K562 (cell line): ENCODE measurements around the gene LSM14B. TPM values are rescaled to one million over a fixed set of nuclear protein-coding genes. Genes with fewer than 3 reads are reported as not detected.

Experiments used
- ARHGAP35 ChIP-seq: fragments of 450-650 bp; IDR thresholded peaks from 2 replicates; pipeline ENCODE4 v1.6.1; 2018; ENCODE audit not compliant: partially characterized antibody
- FOSL1 ChIP-seq: fragments of 200-800 bp; sonication (Bioruptor generic); conservative IDR thresholded peaks from 2 replicates; pipeline ENCODE4 v1.6.1; 2016; ENCODE audit warnings: missing genetic modification characterization, missing compliant biosample characterization
- HEY1 ChIP-seq: fragments of 250-450 bp; sonication (Bioruptor Pico); IDR thresholded peaks from 2 replicates; pipeline ENCODE4 v1.5.0; 2020; ENCODE audit warnings: mild to moderate bottlenecking, moderate library complexity, borderline replicate concordance
- HMGN3 ChIP-seq: IDR thresholded peaks from 2 replicates; pipeline ENCODE4 v1.6.1; 2011; ENCODE audit warnings: borderline replicate concordance, low read depth, mild to moderate bottlenecking, mixed read lengths, low read length; ENCODE audit not compliant: insufficient read length; ENCODE audit errors: extremely low read depth
- SIRT6 ChIP-seq: IDR thresholded peaks from one replicate; pipeline ENCODE4 v1.6.1; 2012; ENCODE audit warnings: low read depth, mild to moderate bottlenecking, control low read depth, inconsistent platforms, low read length, moderate library complexity
- SUPT5H ChIP-seq: fragments of 450-650 bp; IDR thresholded peaks from 2 replicates; pipeline ENCODE4 v1.6.1; 2016
- TBP ChIP-seq: optimal IDR thresholded peaks from 2 replicates; pipeline ENCODE3; 2011; ENCODE audit warnings: low read depth, low read length, improper control_type of control experiment
- ZFP1 ChIP-seq: fragments of 450-650 bp; formaldehyde crosslinking; IDR thresholded peaks from 2 replicates; pipeline ENCODE4 v1.4.0; 2020; ENCODE audit warnings: mild to moderate bottlenecking, mixed read lengths
- polyA plus RNA-seq, 8 experiments: library from polyadenylated mRNA; depleted of rRNA in 4 of 8; stranded (reverse) in 5 of 8; unstranded in 3 of 8; fragments of >200 nt; fragmentation: Nextera tagmentation in 2 of 8; fragmentation: Illumina TruSeq in 1 of 8; extraction: Ambion mirVana in 2 of 8; extraction: Trizol in 1 of 8; gene quantifications; 2 replicates each; pipeline versions ENCODE4 v1.2.1 to v1.2.3, GENCODE V29; 2011 to 2014; ENCODE audit warnings: inconsistent platforms in 1 of 8, missing spikeins in 1 of 8
- total RNA-seq, 7 experiments: library from RNA; depleted of rRNA in 6 of 7; stranded (reverse); fragments of >200 nt in 6 of 7; fragmentation: Illumina TruSeq in 2 of 7; extraction: Trizol in 2 of 7; gene quantifications; 2 replicates each; pipeline versions ENCODE4 v1.2.1 to v1.2.3, GENCODE V29; 2011 to 2021; ENCODE audit warnings: low replicate concordance in 1 of 7
- TF ChIP-seq, protein P1 (sequence below): sonication (generic); formaldehyde crosslinking; IDR thresholded peaks from 2 replicates; pipeline ENCODE4 v1.8.1; 2023; ENCODE audit warnings: missing genetic modification reagents, mild to moderate bottlenecking, borderline replicate concordance
- TF ChIP-seq, protein P2 (sequence below): fragments of 450-650 bp; IDR thresholded peaks from 2 replicates; pipeline ENCODE4 v1.6.1; 2016; ENCODE audit warnings: missing biosample characterization, missing genetic modification characterization
- TF ChIP-seq, protein P3 (sequence below): fragments of 250-450 bp; sonication (Bioruptor Pico); IDR thresholded peaks from 2 replicates; pipeline ENCODE4 v1.9.0; 2021; ENCODE audit warnings: mild to moderate bottlenecking, inconsistent platforms
- TF ChIP-seq, protein P4 (sequence below): fragments of 450-650 bp; IDR thresholded peaks from 2 replicates; pipeline ENCODE4 v1.6.1; 2016; ENCODE audit warnings: borderline replicate concordance
- TF ChIP-seq, protein P5 (sequence below): fragments of 450-650 bp; formaldehyde crosslinking; IDR thresholded peaks from 2 replicates; pipeline ENCODE4 v1.4.0; 2020; ENCODE audit warnings: mild to moderate bottlenecking, moderate library complexity

Gene LSM14B
- total and polyA plus RNA-seq, 9 of the 15 experiments (the other 6 are each of a cell fraction or from before 2014, with no cell fraction given): 0.66 to 36.0 (median 20.2) TPM

- TF ChIP-seq, protein P1, sequence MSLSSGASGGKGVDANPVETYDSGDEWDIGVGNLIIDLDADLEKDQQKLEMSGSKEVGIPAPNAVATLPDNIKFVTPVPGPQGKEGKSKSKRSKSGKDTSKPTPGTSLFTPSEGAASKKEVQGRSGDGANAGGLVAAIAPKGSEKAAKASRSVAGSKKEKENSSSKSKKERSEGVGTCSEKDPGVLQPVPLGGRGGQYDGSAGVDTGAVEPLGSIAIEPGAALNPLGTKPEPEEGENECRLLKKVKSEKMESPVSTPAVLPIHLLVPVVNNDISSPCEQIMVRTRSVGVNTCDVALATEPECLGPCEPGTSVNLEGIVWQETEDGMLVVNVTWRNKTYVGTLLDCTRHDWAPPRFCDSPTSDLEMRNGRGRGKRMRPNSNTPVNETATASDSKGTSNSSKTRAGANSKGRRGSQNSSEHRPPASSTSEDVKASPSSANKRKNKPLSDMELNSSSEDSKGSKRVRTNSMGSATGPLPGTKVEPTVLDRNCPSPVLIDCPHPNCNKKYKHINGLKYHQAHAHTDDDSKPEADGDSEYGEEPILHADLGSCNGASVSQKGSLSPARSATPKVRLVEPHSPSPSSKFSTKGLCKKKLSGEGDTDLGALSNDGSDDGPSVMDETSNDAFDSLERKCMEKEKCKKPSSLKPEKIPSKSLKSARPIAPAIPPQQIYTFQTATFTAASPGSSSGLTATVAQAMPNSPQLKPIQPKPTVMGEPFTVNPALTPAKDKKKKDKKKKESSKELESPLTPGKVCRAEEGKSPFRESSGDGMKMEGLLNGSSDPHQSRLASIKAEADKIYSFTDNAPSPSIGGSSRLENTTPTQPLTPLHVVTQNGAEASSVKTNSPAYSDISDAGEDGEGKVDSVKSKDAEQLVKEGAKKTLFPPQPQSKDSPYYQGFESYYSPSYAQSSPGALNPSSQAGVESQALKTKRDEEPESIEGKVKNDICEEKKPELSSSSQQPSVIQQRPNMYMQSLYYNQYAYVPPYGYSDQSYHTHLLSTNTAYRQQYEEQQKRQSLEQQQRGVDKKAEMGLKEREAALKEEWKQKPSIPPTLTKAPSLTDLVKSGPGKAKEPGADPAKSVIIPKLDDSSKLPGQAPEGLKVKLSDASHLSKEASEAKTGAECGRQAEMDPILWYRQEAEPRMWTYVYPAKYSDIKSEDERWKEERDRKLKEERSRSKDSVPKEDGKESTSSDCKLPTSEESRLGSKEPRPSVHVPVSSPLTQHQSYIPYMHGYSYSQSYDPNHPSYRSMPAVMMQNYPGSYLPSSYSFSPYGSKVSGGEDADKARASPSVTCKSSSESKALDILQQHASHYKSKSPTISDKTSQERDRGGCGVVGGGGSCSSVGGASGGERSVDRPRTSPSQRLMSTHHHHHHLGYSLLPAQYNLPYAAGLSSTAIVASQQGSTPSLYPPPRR (CRISPR knock-in tag): no peak
- TF ChIP-seq HEY1 (no peak), SIRT6 (no peak), ARHGAP35 (no peak), ZFP1 (no peak), FOSL1 (tag) (no peak), HMGN3 (peak; percentile 24), SUPT5H (no peak), TBP (peak; percentile 16)
- TF ChIP-seq, protein P2, sequence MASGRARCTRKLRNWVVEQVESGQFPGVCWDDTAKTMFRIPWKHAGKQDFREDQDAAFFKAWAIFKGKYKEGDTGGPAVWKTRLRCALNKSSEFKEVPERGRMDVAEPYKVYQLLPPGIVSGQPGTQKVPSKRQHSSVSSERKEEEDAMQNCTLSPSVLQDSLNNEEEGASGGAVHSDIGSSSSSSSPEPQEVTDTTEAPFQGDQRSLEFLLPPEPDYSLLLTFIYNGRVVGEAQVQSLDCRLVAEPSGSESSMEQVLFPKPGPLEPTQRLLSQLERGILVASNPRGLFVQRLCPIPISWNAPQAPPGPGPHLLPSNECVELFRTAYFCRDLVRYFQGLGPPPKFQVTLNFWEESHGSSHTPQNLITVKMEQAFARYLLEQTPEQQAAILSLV (tag): no peak
- TF ChIP-seq, protein P3, sequence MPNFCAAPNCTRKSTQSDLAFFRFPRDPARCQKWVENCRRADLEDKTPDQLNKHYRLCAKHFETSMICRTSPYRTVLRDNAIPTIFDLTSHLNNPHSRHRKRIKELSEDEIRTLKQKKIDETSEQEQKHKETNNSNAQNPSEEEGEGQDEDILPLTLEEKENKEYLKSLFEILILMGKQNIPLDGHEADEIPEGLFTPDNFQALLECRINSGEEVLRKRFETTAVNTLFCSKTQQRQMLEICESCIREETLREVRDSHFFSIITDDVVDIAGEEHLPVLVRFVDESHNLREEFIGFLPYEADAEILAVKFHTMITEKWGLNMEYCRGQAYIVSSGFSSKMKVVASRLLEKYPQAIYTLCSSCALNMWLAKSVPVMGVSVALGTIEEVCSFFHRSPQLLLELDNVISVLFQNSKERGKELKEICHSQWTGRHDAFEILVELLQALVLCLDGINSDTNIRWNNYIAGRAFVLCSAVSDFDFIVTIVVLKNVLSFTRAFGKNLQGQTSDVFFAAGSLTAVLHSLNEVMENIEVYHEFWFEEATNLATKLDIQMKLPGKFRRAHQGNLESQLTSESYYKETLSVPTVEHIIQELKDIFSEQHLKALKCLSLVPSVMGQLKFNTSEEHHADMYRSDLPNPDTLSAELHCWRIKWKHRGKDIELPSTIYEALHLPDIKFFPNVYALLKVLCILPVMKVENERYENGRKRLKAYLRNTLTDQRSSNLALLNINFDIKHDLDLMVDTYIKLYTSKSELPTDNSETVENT (CRISPR knock-in tag): no peak
- TF ChIP-seq, protein P4, sequence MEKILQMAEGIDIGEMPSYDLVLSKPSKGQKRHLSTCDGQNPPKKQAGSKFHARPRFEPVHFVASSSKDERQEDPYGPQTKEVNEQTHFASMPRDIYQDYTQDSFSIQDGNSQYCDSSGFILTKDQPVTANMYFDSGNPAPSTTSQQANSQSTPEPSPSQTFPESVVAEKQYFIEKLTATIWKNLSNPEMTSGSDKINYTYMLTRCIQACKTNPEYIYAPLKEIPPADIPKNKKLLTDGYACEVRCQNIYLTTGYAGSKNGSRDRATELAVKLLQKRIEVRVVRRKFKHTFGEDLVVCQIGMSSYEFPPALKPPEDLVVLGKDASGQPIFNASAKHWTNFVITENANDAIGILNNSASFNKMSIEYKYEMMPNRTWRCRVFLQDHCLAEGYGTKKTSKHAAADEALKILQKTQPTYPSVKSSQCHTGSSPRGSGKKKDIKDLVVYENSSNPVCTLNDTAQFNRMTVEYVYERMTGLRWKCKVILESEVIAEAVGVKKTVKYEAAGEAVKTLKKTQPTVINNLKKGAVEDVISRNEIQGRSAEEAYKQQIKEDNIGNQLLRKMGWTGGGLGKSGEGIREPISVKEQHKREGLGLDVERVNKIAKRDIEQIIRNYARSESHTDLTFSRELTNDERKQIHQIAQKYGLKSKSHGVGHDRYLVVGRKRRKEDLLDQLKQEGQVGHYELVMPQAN: no peak
- TF ChIP-seq, protein P5, sequence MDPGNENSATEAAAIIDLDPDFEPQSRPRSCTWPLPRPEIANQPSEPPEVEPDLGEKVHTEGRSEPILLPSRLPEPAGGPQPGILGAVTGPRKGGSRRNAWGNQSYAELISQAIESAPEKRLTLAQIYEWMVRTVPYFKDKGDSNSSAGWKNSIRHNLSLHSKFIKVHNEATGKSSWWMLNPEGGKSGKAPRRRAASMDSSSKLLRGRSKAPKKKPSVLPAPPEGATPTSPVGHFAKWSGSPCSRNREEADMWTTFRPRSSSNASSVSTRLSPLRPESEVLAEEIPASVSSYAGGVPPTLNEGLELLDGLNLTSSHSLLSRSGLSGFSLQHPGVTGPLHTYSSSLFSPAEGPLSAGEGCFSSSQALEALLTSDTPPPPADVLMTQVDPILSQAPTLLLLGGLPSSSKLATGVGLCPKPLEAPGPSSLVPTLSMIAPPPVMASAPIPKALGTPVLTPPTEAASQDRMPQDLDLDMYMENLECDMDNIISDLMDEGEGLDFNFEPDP: no peak
These were observed 20.2 kb downstream of the LSM14B start (continued) for GRCh38 chr20:62142252-62143080.
